ENCODE results near the gene CLTCL1.

Gene CLTCL1

GRCh38 chr22:19148417-19149046 lies 143.0 kb downstream of the CLTCL1 start:
- DNase-seq: no peak

GRCh38 chr22:19147195-19147780 lies 144.2 kb downstream of the CLTCL1 start:
- DNase-seq: no peak

- no peak for DNase-seq
These were observed 145.1 kb downstream of the CLTCL1 start for GRCh38 chr22:19146215-19146968.

- peak in 1 of 2 experiments; percentile 6 for DNase-seq
These were observed 147.5 kb downstream of the CLTCL1 start for GRCh38 chr22:19143967-19144400.

GRCh38 chr22:19143212-19143611 lies 148.3 kb downstream of the CLTCL1 start:
- DNase-seq: no peak

- DNase-seq: no peak
These were observed 149.1 kb downstream of the CLTCL1 start for GRCh38 chr22:19142394-19142793.

- DNase-seq: no peak
These were observed 151.5 kb downstream of the CLTCL1 start for GRCh38 chr22:19139974-19140373.

- DNase-seq: no peak
These were observed 152.5 kb downstream of the CLTCL1 start for GRCh38 chr22:19139001-19139356.

- no peak for DNase-seq
These were observed 153.1 kb downstream of the CLTCL1 start for GRCh38 chr22:19138217-19139000.

- no peak for DNase-seq
These were observed 153.9 kb downstream of the CLTCL1 start for GRCh38 chr22:19137384-19138216.

GRCh38 chr22:19136915-19137314 lies 154.6 kb downstream of the CLTCL1 start:
- no peak for DNase-seq

GRCh38 chr22:19134874-19135273 lies 156.6 kb downstream of the CLTCL1 start:
- no peak for DNase-seq

- no peak for DNase-seq
These were observed 157.2 kb downstream of the CLTCL1 start for GRCh38 chr22:19134176-19134831.

- no peak for DNase-seq
These were observed 158.0 kb downstream of the CLTCL1 start for GRCh38 chr22:19133561-19133960.

GRCh38 chr22:19132693-19133400 lies 158.7 kb downstream of the CLTCL1 start:
- DNase-seq: no peak

GRCh38 chr22:19132153-19132552 lies 159.4 kb downstream of the CLTCL1 start:
- no peak for DNase-seq

GRCh38 chr22:19131685-19132015 lies 159.9 kb downstream of the CLTCL1 start:
- no peak for DNase-seq

- no peak for DNase-seq
These were observed 160.4 kb downstream of the CLTCL1 start, which contains the start of gene TSSK2 for GRCh38 chr22:19130959-19131684. TSSK2 (plus strand) TSS chr22:19131308; CDS start chr22:19131400, 92 bp downstream.

- no peak for DNase-seq
These were observed 161.6 kb downstream of the CLTCL1 start for GRCh38 chr22:19129871-19130270.

Data from Kasumi-1 (cell line).